Measurements from ENCODE around the gene MINDY4. TPM values are rescaled to one million over a fixed set of nuclear protein-coding genes. Genes with fewer than 3 reads are reported as not detected.

MINDY4 gene
- total and polyA plus RNA-seq, 4 experiments from 2014 or later, result 0.23 to 1.5 (median 1.1) TPM

DNA sequence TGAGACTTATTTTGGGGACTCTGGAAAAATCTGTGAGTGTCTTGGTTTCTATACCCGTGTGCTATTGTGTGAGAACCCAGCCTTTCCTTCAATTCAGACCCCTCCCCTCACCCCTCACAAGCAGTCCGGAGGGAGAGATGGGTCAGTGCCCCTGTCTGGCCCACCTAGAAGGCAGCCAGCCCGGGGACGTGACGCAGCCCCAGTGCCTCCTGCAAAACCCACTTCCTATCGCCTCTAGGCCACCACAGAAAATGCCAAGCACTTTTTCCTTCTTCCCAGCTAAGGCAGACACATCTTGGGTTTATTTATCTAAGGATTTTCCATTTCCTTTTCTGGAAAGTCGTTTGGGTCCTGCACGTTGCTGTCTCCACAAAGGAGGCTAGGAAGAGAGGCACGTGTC lies 128.8 kb downstream of the MINDY4 start:
- no peaks in the 10 kb centered on the region for H3K36me3 ChIP-seq (ENCODE audit: insufficient read depth, low read length)
- peaks cover 0 to 1% (median 0%) of the 10 kb centered on the region in 4 donors for H3K4me1 Mint-ChIP-seq
- H3K9me3 ChIP-seq (ENCODE audit: control insufficient read depth in 1 of 2, low read length in 2 of 2), result no peaks in the 10 kb centered on the region
- H3K4me3 Mint-ChIP-seq, result no peak overlapping the region
- ChIA-PET POLR2A (ENCODE audit: partially characterized antibody) (no interaction called here), CTCF (ENCODE audit: partially characterized antibody) (no interaction called here)
- no peaks in the 10 kb centered on the region for H3K4me1 ChIP-seq (ENCODE audit: insufficient read depth, low read length)
- H3K4me3 ChIP-seq (ENCODE audit: low read length in 2 of 2), result no peak overlapping the region
- no peaks in the 10 kb centered on the region for H3K27me3 ChIP-seq (ENCODE audit: insufficient read depth, low read length)
- H3K9me3 Mint-ChIP-seq, result no peaks in the 10 kb centered on the region
- no peak overlapping the region for H3K27ac Mint-ChIP-seq
- intact Hi-C loops (cut with micrococcal nuclease), result no loop called here
- no peak for DNase-seq
- H3K27me3 Mint-ChIP-seq, result peaks cover 0 to 4% of the 10 kb centered on the region in 2 donors
- no peak overlapping the region for H3K27ac ChIP-seq (ENCODE audit: low read depth, low read length)
- no peaks in the 10 kb centered on the region for H3K36me3 Mint-ChIP-seq

DNA sequence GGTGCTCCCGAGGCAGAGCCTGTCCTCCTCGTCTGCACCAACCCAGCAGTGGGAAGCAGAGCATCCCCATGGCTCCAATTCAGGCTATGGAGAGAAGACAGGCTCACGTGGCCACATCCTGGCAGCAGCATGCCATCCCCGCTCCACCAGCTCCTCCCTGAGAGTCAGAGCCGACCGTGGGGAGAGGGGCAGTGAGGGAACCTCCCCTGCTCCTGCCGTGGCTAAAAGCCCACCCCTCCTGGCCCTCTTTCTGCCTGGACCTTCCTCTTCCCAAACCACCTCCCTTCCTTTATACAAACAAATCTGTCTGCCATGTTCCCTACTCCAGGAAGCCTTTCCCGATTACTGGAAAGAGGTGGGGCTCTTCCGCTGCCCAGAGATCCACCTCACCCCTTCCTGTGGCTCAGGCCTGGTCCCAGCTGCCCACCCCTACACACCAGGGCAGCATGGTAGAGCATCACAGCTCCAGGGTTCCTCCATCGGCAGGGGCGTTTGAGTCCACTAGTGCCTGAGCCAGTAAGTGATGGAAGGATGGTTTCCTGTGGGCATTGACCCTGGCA lies 129.7 kb downstream of the MINDY4 start:
- Mint-ChIP-seq H3K4me1 (peaks cover 0 to 1% (median 0%) of the 10 kb centered on the region in 4 donors), H3K27me3 (peaks cover 0 to 4% of the 10 kb centered on the region in 2 donors), H3K36me3 (no peaks in the 10 kb centered on the region), H3K27ac (no peak overlapping the region), H3K9me3 (no peaks in the 10 kb centered on the region), H3K4me3 (no peak overlapping the region)
- H3K36me3 ChIP-seq (ENCODE audit: insufficient read depth, low read length), result no peaks in the 10 kb centered on the region
- ChIA-PET CTCF (ENCODE audit: partially characterized antibody) (no interaction called here), POLR2A (ENCODE audit: partially characterized antibody) (no interaction called here)
- no peak overlapping the region for H3K4me3 ChIP-seq (ENCODE audit: low read length in 2 of 2)
- no peak for DNase-seq
- H3K4me1 ChIP-seq (ENCODE audit: insufficient read depth, low read length), result no peaks in the 10 kb centered on the region
- intact Hi-C loops (cut with micrococcal nuclease), result no loop called here
- H3K9me3 ChIP-seq (ENCODE audit: control insufficient read depth in 1 of 2, low read length in 2 of 2), result no peaks in the 10 kb centered on the region
- H3K27me3 ChIP-seq (ENCODE audit: insufficient read depth, low read length), result no peaks in the 10 kb centered on the region
- no peak overlapping the region for H3K27ac ChIP-seq (ENCODE audit: low read depth, low read length)

DNA sequence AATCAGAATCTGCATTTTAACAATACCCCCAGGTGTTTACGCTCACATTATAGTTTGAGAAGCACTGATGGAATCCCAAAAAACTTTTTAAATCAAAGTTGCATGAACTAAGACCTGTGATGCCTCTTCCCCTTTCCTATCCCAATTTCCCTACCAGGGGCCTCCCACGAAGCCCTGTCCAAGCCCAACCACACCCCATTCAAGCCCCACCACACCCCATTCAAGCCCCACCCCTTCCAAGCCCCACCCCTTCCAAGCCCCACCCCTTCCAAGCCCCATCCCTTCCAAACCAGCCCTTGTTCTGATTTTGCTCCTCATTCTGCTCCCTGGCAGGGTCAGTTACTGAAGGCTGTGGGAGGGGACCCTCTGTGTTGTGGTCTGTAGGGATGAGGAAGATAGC lies 130.6 kb downstream of the MINDY4 start:
- ChIA-PET POLR2A (ENCODE audit: partially characterized antibody) (no interaction called here), CTCF (ENCODE audit: partially characterized antibody) (no interaction called here)
- intact Hi-C loops (cut with micrococcal nuclease), result no loop called here
- Histone ChIP-seq H3K36me3 (ENCODE audit: insufficient read depth, low read length) (no peaks in the 10 kb centered on the region), H3K9me3 (ENCODE audit: control insufficient read depth in 1 of 2, low read length in 2 of 2) (no peaks in the 10 kb centered on the region), H3K27me3 (ENCODE audit: insufficient read depth, low read length) (no peaks in the 10 kb centered on the region), H3K27ac (ENCODE audit: low read depth, low read length) (no peak overlapping the region), H3K4me1 (ENCODE audit: insufficient read depth, low read length) (no peaks in the 10 kb centered on the region), H3K4me3 (ENCODE audit: low read length in 2 of 2) (no peak overlapping the region)
- H3K4me1 Mint-ChIP-seq, result peaks cover 0 to 1% (median 0%) of the 10 kb centered on the region in 4 donors
- peaks cover 0 to 2% of the 10 kb centered on the region in 2 donors for H3K27me3 Mint-ChIP-seq
- no peaks in the 10 kb centered on the region for H3K36me3 Mint-ChIP-seq
- H3K27ac Mint-ChIP-seq, result no peak overlapping the region
- DNase-seq, result no peak
- no peaks in the 10 kb centered on the region for H3K9me3 Mint-ChIP-seq
- no peak overlapping the region for H3K4me3 Mint-ChIP-seq

DNA sequence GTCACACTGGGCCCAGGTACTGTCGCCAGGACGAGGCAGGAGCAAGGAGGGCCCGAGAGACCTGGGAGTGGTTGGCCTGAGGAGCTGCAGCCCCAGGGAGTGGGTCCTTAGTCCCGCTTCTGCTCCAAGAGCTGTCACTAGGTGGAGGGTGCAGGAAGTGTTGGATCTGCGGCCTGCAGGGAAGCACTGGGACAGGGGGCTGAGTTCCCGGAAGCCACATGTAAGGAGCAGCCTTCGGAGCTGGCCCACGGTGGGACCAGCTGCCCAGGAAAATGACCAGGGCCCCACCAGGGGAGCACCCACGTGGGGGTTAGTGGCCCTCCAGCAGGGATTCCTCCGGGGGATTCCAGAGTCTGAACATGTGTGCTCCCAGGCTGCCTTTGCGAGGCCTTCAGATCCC lies 131.2 kb downstream of the MINDY4 start:
- peaks cover 0 to 1% (median 0%) of the 10 kb centered on the region in 4 donors for H3K4me1 Mint-ChIP-seq
- no peak for DNase-seq
- ChIA-PET POLR2A (ENCODE audit: partially characterized antibody) (no interaction called here), CTCF (ENCODE audit: partially characterized antibody) (no interaction called here)
- no peaks in the 10 kb centered on the region for H3K9me3 Mint-ChIP-seq
- no peaks in the 10 kb centered on the region for H3K36me3 Mint-ChIP-seq
- H3K4me1 ChIP-seq (ENCODE audit: insufficient read depth, low read length), result no peaks in the 10 kb centered on the region
- no peak overlapping the region for H3K27ac Mint-ChIP-seq
- no peaks in the 10 kb centered on the region for H3K9me3 ChIP-seq (ENCODE audit: control insufficient read depth in 1 of 2, low read length in 2 of 2)
- intact Hi-C loops (cut with micrococcal nuclease), result no loop called here
- H3K4me3 ChIP-seq (ENCODE audit: low read length in 2 of 2), result no peak overlapping the region
- H3K27ac ChIP-seq (ENCODE audit: low read depth, low read length), result no peak overlapping the region
- no peak overlapping the region for H3K4me3 Mint-ChIP-seq
- H3K27me3 Mint-ChIP-seq, result peaks cover 0 to 2% of the 10 kb centered on the region in 2 donors
- no peaks in the 10 kb centered on the region for H3K36me3 ChIP-seq (ENCODE audit: insufficient read depth, low read length)
- H3K27me3 ChIP-seq (ENCODE audit: insufficient read depth, low read length), result no peaks in the 10 kb centered on the region

DNA sequence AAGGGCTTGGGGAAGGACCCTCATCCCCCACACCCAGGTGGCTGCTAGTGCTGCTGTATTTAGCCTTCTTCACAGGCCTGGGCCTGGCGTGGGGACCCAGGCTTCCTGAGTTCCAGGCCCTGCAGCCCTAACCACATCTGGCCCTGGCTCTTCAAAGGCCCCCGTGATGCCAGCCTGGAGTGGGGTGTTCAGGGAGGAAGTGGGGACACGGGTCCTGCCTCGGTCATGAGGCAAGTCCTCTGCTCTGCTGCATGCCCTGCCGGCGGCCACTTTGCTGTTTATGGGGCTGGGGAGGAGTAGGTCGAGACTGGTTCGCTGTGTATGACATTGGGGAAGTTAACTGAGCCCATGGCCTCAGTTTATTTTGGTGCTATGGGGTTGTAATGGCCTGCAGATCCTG lies 131.9 kb downstream of the MINDY4 start:
- Mint-ChIP-seq H3K36me3 (no peaks in the 10 kb centered on the region), H3K27ac (no peak overlapping the region), H3K27me3 (no peaks in the 10 kb centered on the region), H3K4me3 (no peak overlapping the region), H3K4me1 (peaks cover 0 to 1% (median 0%) of the 10 kb centered on the region in 4 donors), H3K9me3 (no peaks in the 10 kb centered on the region)
- ChIA-PET POLR2A (ENCODE audit: partially characterized antibody) (no interaction called here), CTCF (ENCODE audit: partially characterized antibody) (no interaction called here)
- Histone ChIP-seq H3K4me3 (ENCODE audit: low read length in 2 of 2) (no peak overlapping the region), H3K9me3 (ENCODE audit: control insufficient read depth in 1 of 2, low read length in 2 of 2) (no peaks in the 10 kb centered on the region), H3K27me3 (ENCODE audit: insufficient read depth, low read length) (no peaks in the 10 kb centered on the region), H3K27ac (ENCODE audit: low read depth, low read length) (no peak overlapping the region), H3K36me3 (ENCODE audit: insufficient read depth, low read length) (no peaks in the 10 kb centered on the region), H3K4me1 (ENCODE audit: insufficient read depth, low read length) (no peaks in the 10 kb centered on the region)
- intact Hi-C loops (cut with micrococcal nuclease), result no loop called here
- DNase-seq, result no peak

DNA sequence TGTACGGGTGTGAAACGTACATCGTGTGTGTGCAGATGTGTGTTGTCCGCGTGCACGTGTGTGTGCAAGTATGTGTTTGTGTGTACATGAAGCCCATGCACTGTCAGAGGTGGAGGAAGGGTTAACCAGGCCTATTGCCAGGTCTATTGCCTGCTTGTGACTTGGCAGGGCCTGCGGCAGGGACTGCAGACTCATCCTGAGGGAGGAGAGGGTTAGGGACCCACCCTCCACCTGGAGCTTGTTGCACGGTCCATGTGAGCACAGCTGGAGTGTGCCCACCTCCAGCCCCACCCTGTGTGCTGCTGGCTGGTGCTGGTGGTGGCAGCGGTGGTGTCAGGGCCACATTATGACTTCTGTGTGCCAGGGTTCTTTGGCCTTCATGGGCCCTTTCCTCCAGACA lies 133.3 kb downstream of the MINDY4 start:
- Mint-ChIP-seq H3K4me1 (peaks cover 0 to 1% (median 0%) of the 10 kb centered on the region in 4 donors), H3K36me3 (no peaks in the 10 kb centered on the region), H3K27me3 (no peaks in the 10 kb centered on the region), H3K9me3 (no peaks in the 10 kb centered on the region), H3K27ac (no peak overlapping the region), H3K4me3 (no peak overlapping the region)
- intact Hi-C loops (cut with micrococcal nuclease), result no loop called here
- H3K27ac ChIP-seq (ENCODE audit: low read depth, low read length), result no peak overlapping the region
- no peaks in the 10 kb centered on the region for H3K27me3 ChIP-seq (ENCODE audit: insufficient read depth, low read length)
- H3K9me3 ChIP-seq (ENCODE audit: control insufficient read depth in 1 of 2, low read length in 2 of 2), result no peaks in the 10 kb centered on the region
- H3K36me3 ChIP-seq (ENCODE audit: insufficient read depth, low read length), result no peaks in the 10 kb centered on the region
- H3K4me3 ChIP-seq (ENCODE audit: low read length in 2 of 2), result no peak overlapping the region
- CTCF ChIA-PET (ENCODE audit: partially characterized antibody), result no interaction called here
- no peaks in the 10 kb centered on the region for H3K4me1 ChIP-seq (ENCODE audit: insufficient read depth, low read length)
- no peak for DNase-seq
- POLR2A ChIA-PET (ENCODE audit: partially characterized antibody), result no interaction called here

DNA sequence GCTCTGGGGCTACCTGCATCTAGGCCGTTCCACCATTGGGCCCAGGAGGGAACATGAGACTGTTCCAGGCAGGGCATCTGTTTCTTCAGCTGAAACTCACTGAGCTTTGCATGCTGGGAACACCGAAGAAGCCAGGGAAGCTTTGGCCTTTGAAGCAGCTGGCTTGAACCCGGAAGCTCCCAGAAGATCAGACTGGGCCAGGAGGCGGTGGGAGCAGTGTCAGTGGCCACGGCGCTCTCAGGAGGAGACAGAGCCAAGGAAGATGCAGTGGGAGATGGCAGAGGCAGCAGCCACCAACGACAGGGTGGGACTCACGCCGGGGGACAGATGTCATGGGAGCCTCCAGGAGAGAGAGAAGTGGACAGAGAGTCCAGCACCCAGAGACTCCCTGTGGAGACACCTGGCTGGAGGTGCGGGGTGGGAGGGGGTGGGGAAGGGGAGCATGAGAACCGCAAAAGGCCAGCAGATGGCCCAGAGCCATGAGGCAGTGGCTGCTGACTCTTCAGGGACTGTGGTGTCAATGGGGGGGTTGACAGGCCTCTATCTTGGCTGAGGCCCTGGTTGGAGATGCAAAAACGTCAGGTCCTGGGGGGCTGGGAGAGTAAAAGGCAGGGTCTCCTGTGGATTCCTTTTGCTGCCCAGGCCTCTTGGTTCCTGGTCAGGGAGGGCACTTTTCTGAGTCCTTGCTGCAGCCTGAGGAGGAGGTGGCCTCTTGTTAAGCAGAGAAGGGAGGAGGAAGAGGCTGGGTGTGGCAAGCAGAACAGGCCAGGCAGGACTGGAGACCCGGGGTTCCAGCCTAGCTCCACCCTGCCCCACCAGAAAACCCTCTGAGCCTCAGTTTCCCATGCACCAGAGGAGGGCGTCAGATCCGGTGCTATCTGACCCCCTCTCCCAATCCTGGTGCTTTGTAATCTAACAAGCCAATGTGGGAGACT lies 134.1 kb downstream of the MINDY4 start:
- Mint-ChIP-seq H3K4me1 (peaks cover 0 to 1% (median 0%) of the 10 kb centered on the region in 4 donors), H3K36me3 (no peaks in the 10 kb centered on the region), H3K4me3 (no peak overlapping the region), H3K27ac (no peak overlapping the region), H3K9me3 (no peaks in the 10 kb centered on the region), H3K27me3 (no peaks in the 10 kb centered on the region)
- intact Hi-C loops (cut with micrococcal nuclease), result no loop called here
- CTCF ChIA-PET (ENCODE audit: partially characterized antibody), result no interaction called here
- Histone ChIP-seq H3K4me1 (ENCODE audit: insufficient read depth, low read length) (no peaks in the 10 kb centered on the region), H3K27me3 (ENCODE audit: insufficient read depth, low read length) (no peaks in the 10 kb centered on the region), H3K36me3 (ENCODE audit: insufficient read depth, low read length) (no peaks in the 10 kb centered on the region), H3K27ac (ENCODE audit: low read depth, low read length) (no peak overlapping the region), H3K9me3 (ENCODE audit: control insufficient read depth in 1 of 2, low read length in 2 of 2) (no peaks in the 10 kb centered on the region), H3K4me3 (ENCODE audit: low read length in 2 of 2) (no peak overlapping the region)
- POLR2A ChIA-PET (ENCODE audit: partially characterized antibody), result no interaction called here
- no peak for DNase-seq
